Heart left ventricle (tissue), 13 donors: ENCODE results near the gene ZNF235.
"Not testable (repeated sequence)": the region's sequence is repeated elsewhere in the genome, so short reads cannot be mapped to it uniquely, and the experiment has no call there.

ENCODE experiments used
- POLR2A ChIP-seq, 2 donors: fragments of 450-650 bp; IDR thresholded peaks; one replicate each; pipeline ENCODE4 v1.6.1; 2017; ENCODE audit warnings: antibody characterized with exemption in 2 of 2, mild to moderate bottlenecking in 2 of 2, moderate library complexity in 2 of 2
- TF ChIP-seq, protein P1 (sequence below), 12 donors: fragments of 200-600 bp; sonication (generic) in 4 of 12; IDR thresholded peaks; one replicate each; pipeline versions ENCODE4 v1.5.0 to v1.8.0; 2018 to 2022; ENCODE audit warnings: antibody characterized with exemption in 12 of 12, mild to moderate bottlenecking in 5 of 12
- donor health status: ischemic (EF 13 %, LVEDD 7.1; RV severe dilation, severe dysfunction).
- donor health status: DM: no; HTN: yes; CAD: no.
- donor health status: DM: no; HTN: no; CAD: no.
- donor health status: ischemic (EF 25% LVEDD 6.9; RV normal size, moderate dysfunction).
- donor health status: ischemic (EF 25% LVEDD 5.7; RV mildly dilated, moderate dysfunction).
- donor health status: ischemic (EF 35%, LVEDD 5.7; RV mildly dilated, moderate dysfunction).
- donor health status: nonischemic (EF 11% LVEDD 7.7; RV severe dilation, severe dysfunction).
- donor health status: DM: yes; HTN: yes; CAD: no.
- donor health status: PGD.
- donor health status: ischemic (EF 29% LVEDD 5.4; RV normal size, mild dysfunction).
- donor health status: nonischemic (EF 23%, LVEDD 6.1; RV moderate dilation, normal function).

DNA sequence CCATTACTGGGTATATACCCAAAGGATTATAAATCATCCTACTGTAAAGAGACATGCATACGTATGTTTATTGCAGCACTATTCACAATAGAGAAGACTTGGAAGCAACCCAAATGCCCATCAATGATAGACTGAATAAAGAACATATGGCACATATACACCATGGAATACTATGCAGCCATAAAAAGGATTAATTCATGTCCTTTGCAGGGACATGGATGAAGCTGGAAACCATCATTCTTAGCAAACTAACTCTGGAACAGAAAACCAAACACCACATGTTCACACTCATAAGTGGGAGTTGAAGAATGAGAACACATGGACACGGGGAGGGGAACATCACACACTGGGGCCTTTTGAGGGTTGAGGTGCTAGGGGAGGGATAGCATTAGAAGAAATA lies 51.4 kb downstream of the ZNF235 start:
- TF ChIP-seq, protein P1, sequence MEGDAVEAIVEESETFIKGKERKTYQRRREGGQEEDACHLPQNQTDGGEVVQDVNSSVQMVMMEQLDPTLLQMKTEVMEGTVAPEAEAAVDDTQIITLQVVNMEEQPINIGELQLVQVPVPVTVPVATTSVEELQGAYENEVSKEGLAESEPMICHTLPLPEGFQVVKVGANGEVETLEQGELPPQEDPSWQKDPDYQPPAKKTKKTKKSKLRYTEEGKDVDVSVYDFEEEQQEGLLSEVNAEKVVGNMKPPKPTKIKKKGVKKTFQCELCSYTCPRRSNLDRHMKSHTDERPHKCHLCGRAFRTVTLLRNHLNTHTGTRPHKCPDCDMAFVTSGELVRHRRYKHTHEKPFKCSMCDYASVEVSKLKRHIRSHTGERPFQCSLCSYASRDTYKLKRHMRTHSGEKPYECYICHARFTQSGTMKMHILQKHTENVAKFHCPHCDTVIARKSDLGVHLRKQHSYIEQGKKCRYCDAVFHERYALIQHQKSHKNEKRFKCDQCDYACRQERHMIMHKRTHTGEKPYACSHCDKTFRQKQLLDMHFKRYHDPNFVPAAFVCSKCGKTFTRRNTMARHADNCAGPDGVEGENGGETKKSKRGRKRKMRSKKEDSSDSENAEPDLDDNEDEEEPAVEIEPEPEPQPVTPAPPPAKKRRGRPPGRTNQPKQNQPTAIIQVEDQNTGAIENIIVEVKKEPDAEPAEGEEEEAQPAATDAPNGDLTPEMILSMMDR (IDR thresholded peaks at IDR 0.05): not testable (repeated sequence)
- TF ChIP-seq POLR2A (IDR thresholded peaks at IDR 0.05): not testable (repeated sequence)
